Measurements from ENCODE around the gene TSPEAR. TPM values are rescaled to one million over a fixed set of nuclear protein-coding genes. Genes with fewer than 3 reads are reported as not detected.

The TSPEAR gene
- total and polyA plus RNA-seq, 2 of the 13 experiments (the other 11 are each of a cell fraction or from before 2014, with no cell fraction given), result 0.07 to 0.32 TPM

DNA sequence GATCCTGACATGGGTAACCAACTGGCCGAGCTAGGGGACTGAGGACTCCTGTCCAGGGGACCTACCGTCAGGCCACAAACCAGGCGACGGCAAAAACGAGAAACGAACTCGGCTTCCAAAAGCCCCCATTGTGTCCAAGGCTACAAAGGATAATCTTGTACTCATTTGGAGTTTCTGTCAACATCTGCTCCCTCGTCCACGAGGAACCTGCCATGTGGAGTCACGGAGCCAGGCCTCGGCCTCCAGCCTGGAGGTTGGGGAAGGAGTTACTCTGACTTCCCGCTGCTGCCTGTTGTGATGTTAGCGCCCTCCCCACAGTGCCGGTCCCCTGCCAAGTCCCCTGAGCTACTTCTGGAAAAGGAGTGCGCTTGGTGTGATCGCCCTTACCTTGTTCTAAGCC, 178.7 kb downstream of the TSPEAR start:
- Histone ChIP-seq H3K4me2 (ENCODE audit: low read depth, low read length) (no peak overlapping the region), H3K9ac (ENCODE audit: insufficient read depth, low read depth, low read length) (no peak overlapping the region), H3K27me3 (ENCODE audit: control insufficient read depth in 1 of 2, insufficient read depth in 2 of 2, low read length in 2 of 2) (peaks cover 0 to 14% of the 10 kb centered on the region in 2 experiments; a peak in 2 of 5 replicates), H2AFZ (ENCODE audit: low read length) (no peak overlapping the region), H3K4me1 (ENCODE audit: insufficient read depth, low read length) (no peaks in the 10 kb centered on the region), H3K79me2 (ENCODE audit: insufficient read depth, low read length) (no peaks in the 10 kb centered on the region), H3K9me3 (ENCODE audit: low read length) (no peaks in the 10 kb centered on the region), H3K4me3 (replicated peaks in 1 of 3; ENCODE audit: insufficient read depth in 1 of 3, low read depth in 2 of 3, low read length in 3 of 3) (no peak overlapping the region), H4K20me1 (ENCODE audit: insufficient read depth, low read length) (no peaks in the 10 kb centered on the region), H3K36me3 (replicated peaks in 1 of 2; ENCODE audit: control insufficient read depth in 1 of 2, insufficient read depth in 2 of 2, low read length in 2 of 2) (no peaks in the 10 kb centered on the region), H3K27ac (ENCODE audit: extremely low read length, insufficient read depth, low read length) (no peak overlapping the region)
- POLR2A ChIA-PET, result no interaction called here
- intact Hi-C loops (cut with micrococcal nuclease; ENCODE audit: unreplicated experiment) (no loop called here), in situ Hi-C loops (cut with HindIII; ENCODE audit: extremely low pct_ligation_motif_present, low pct_unique_long_range_greater_than_20kb) (no loop called here)
- no peak for ATAC-seq
- WGBS (ENCODE audit: low lambda C conversion rate), result 63% methylated on average over 15 of the region's 16 CpGs
- no peak for DNase-seq (ENCODE audit: low spot score)
- no peak for TF ChIP-seq ZNF7 (CRISPR knock-in tag; IDR thresholded peaks at IDR 0.05)
- TF ChIP-seq NKX3-1 (CRISPR knock-in tag; IDR thresholded peaks at IDR 0.05), result no peak
- FAIRE-seq, result no peak
- BruUV-seq (replicated peaks), result no TSS peak
- CTCF ChIA-PET (ENCODE audit: low intra/inter-chr PET ratio, low total read pairs), result no interaction called here

- H4K20me1 ChIP-seq (ENCODE audit: insufficient read depth, low read length), result no peaks in the 10 kb centered on the region
- H3K4me1 ChIP-seq (ENCODE audit: insufficient read depth, low read length), result no peaks in the 10 kb centered on the region
- H3K36me3 ChIP-seq (replicated peaks in 1 of 2; ENCODE audit: control insufficient read depth in 1 of 2, insufficient read depth in 2 of 2, low read length in 2 of 2), result no peaks in the 10 kb centered on the region
- DNase-seq (ENCODE audit: low spot score) (no peak), FAIRE-seq (no peak), ATAC-seq (no peak)
- no peak for TF ChIP-seq ZBTB10 (CRISPR knock-in tag; IDR thresholded peaks at IDR 0.05; ENCODE audit: borderline replicate concordance)
- no peak for TF ChIP-seq MYPOP (CRISPR knock-in tag; IDR thresholded peaks at IDR 0.05)
- TF ChIP-seq ZNF101 (CRISPR knock-in tag; IDR thresholded peaks at IDR 0.05; ENCODE audit: borderline replicate concordance, low read depth), result no peak
- no peak for TF ChIP-seq MTF2 (CRISPR knock-in tag; IDR thresholded peaks at IDR 0.05; ENCODE audit: borderline replicate concordance)
- no peak for TF ChIP-seq RFX1 (IDR thresholded peaks at IDR 0.05)
- TF ChIP-seq EEA1 (CRISPR knock-in tag; IDR thresholded peaks at IDR 0.05; ENCODE audit: borderline replicate concordance), result no peak
- TF ChIP-seq TGIF2 (CRISPR knock-in tag; IDR thresholded peaks at IDR 0.05), result no peak
- no peak for TF ChIP-seq EHMT2 (IDR thresholded peaks at IDR 0.05; ENCODE audit: borderline replicate concordance, low read depth, low read length)
- H3K9me3 ChIP-seq (ENCODE audit: low read length), result no peaks in the 10 kb centered on the region
- H3K4me3 ChIP-seq (replicated peaks in 1 of 3; ENCODE audit: insufficient read depth in 1 of 3, low read depth in 2 of 3, low read length in 3 of 3), result no peak overlapping the region
- intact Hi-C loops (cut with micrococcal nuclease; ENCODE audit: unreplicated experiment), result no loop called here
- no peaks in the 10 kb centered on the region for H3K79me2 ChIP-seq (ENCODE audit: insufficient read depth, low read length)
- in situ Hi-C loops (cut with HindIII; ENCODE audit: extremely low pct_ligation_motif_present, low pct_unique_long_range_greater_than_20kb), result no loop called here
- POLR2A ChIA-PET, result no interaction called here
- H3K27ac ChIP-seq (ENCODE audit: extremely low read length, insufficient read depth, low read length), result no peak overlapping the region
- no TSS peak for BruUV-seq (replicated peaks)
- H3K9ac ChIP-seq (ENCODE audit: insufficient read depth, low read depth, low read length), result no peak overlapping the region
- WGBS (ENCODE audit: low lambda C conversion rate), result 51% methylated on average over 30 of the region's 30 CpGs
- H3K4me2 ChIP-seq (ENCODE audit: low read depth, low read length), result no peak overlapping the region
- CTCF ChIA-PET (ENCODE audit: low intra/inter-chr PET ratio, low total read pairs), result no interaction called here
- peaks cover 0 to 14% of the 10 kb centered on the region in 2 experiments; a peak in 2 of 5 replicates for H3K27me3 ChIP-seq (ENCODE audit: control insufficient read depth in 1 of 2, insufficient read depth in 2 of 2, low read length in 2 of 2)
- H2AFZ ChIP-seq (ENCODE audit: low read length), result no peak overlapping the region
Observed at GRCh38 chr21:44531606-44532564, 179.5 kb downstream of the TSPEAR start.
